ENCODE data around the gene ELMO1. TPM values are rescaled to one million over a fixed set of nuclear protein-coding genes. Genes with fewer than 3 reads are reported as not detected.
A peak's percentile ranks its signal among the peaks of the same experiment; 100 is the strongest.

Gene ELMO1
- total and polyA plus RNA-seq, 2 of the 13 experiments (the other 11 are each of a cell fraction or from before 2014, with no cell fraction given) = 0.11 to 0.17 TPM

DNA sequence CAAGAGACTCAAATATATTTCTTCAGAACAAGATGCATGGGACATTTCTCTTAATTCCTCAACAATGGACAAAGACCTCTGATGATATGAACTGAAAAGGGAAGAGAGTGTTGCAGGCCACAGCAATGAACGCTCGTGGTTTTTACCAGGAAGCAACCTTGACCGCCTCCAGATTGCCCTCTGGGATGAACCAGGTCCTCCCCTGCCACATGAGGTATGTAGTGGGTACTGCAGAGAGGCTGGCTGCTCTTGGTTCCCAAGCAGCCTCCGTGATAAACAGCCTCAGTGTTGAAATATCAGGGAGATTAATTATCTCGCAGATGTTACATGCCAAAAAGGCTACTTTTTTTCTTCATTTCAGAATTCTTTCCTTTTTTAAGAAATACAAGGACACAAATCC lies 338.8 kb downstream of the ELMO1 start (continued):
- peak; percentile 36; the same call in 1 of the 2 replicates for TF ChIP-seq SMC3 (IDR thresholded peaks at IDR 0.05; ENCODE audit: low read length)

DNA sequence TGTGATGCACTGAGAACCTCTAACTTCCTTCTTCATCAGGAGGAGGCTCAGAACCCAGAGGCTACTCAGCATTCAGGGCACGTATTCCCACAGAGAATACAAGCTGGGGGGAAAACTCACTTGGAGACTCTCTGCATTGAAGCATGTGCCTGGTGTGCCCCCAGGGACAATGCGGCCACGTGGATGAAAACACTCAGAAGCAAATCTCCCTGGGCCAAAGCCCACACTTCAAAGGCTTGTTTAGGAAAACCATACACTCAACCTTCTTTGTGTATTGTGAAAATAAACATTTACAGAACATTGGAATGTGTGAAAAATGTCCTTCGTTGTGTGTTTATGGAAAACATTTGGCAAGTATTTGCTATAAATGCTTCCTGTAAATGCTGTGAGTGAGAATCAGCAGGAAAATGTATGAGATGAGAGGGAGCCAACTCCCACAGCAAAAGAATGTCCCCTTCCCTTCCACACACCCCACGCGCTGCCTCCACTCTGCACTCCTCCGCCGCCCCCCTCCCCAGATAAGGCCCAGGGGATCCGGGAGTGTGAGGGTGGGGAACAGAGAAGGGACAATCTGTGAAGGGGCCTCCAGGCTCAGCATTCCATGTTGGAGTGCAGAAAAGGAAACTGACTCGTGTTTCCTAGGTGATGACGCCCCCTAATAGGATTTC lies 339.5 kb downstream of the ELMO1 start:
- Histone ChIP-seq H3K27ac (ENCODE audit: extremely low read length, insufficient read depth, low read length) (no peak overlapping the region), H3K79me2 (ENCODE audit: insufficient read depth, low read length) (no peaks in the 10 kb centered on the region), H3K36me3 (replicated peaks in 1 of 2; ENCODE audit: control insufficient read depth in 1 of 2, insufficient read depth in 2 of 2, low read length in 2 of 2) (no peaks in the 10 kb centered on the region), H3K9ac (ENCODE audit: insufficient read depth, low read depth, low read length) (no peak overlapping the region), H3K4me2 (ENCODE audit: low read depth, low read length) (peak overlapping the region; percentile 24; the same call in 1 of the 2 replicates), H3K27me3 (ENCODE audit: control insufficient read depth in 1 of 2, insufficient read depth in 2 of 2, low read length in 2 of 2) (0 out of 5 replicates have a peak, but pooled peaks cover 0 to 1% of the 10 kb centered on the region in 2 experiments), H3K4me3 (replicated peaks in 1 of 3; ENCODE audit: insufficient read depth in 1 of 3, low read depth in 2 of 3, low read length in 3 of 3) (no peak overlapping the region), H4K20me1 (ENCODE audit: insufficient read depth, low read length) (no peaks in the 10 kb centered on the region), H3K9me3 (ENCODE audit: low read length) (no peaks in the 10 kb centered on the region), H3K4me1 (ENCODE audit: insufficient read depth, low read length) (peaks cover 31% of the 10 kb centered on the region), H2AFZ (ENCODE audit: low read length) (no peak overlapping the region)
- no TSS peak for BruUV-seq (replicated peaks)
- POLR2A ChIA-PET = no interaction called here
- intact Hi-C loops (cut with micrococcal nuclease; ENCODE audit: unreplicated experiment) (loop anchor here (5.0 to 10.0 kb wide), 2 partner anchors 37 to 66 kb away; no protein-coding TSS in a partner anchor), in situ Hi-C loops (cut with HindIII; ENCODE audit: extremely low pct_ligation_motif_present, low pct_unique_long_range_greater_than_20kb) (no loop called here)
- CTCF ChIA-PET (ENCODE audit: low intra/inter-chr PET ratio, low total read pairs) = no interaction called here
- ATAC-seq (peak; percentile 36), FAIRE-seq (no peak), DNase-seq (ENCODE audit: low spot score) (peak; percentile 28)
- 38% methylated on average over 8 of the region's 11 CpGs for WGBS (ENCODE audit: low lambda C conversion rate)
- TF ChIP-seq HHEX (CRISPR knock-in tag; IDR thresholded peaks at IDR 0.05) (peak; percentile 88), ZNF510 (CRISPR knock-in tag; IDR thresholded peaks at IDR 0.05; ENCODE audit: low read depth) (no peak), MAZ (IDR thresholded peaks at IDR 0.05; ENCODE audit: borderline replicate concordance, low read depth, low read length) (no peak), MAZ (CRISPR knock-in tag; IDR thresholded peaks at IDR 0.05; ENCODE audit: low read depth) (no peak), GATAD2A (CRISPR knock-in tag; IDR thresholded peaks at IDR 0.05) (0 out of 2 replicates have a peak, but pooled peaks have one; percentile 28), SOX5 (CRISPR knock-in tag; IDR thresholded peaks at IDR 0.05; ENCODE audit: borderline replicate concordance) (peak; percentile 80), TAF1 (CRISPR knock-in tag; IDR thresholded peaks at IDR 0.05) (no peak), TBX2 (CRISPR knock-in tag; IDR thresholded peaks at IDR 0.05; ENCODE audit: borderline replicate concordance) (peak; percentile 49; the same call in 1 of the 2 replicates), BHLHE40 (IDR thresholded peaks at IDR 0.05; ENCODE audit: low read length) (0 out of 2 replicates have a peak, but pooled peaks have one; percentile 33), BCL6 (CRISPR knock-in tag; IDR thresholded peaks at IDR 0.05) (peak; percentile 39; the same call in 1 of the 2 replicates), ZFX (CRISPR knock-in tag; IDR thresholded peaks at IDR 0.05; ENCODE audit: low read depth) (0 out of 2 replicates have a peak, but pooled peaks have one; percentile 9), MATR3 (CRISPR knock-in tag; IDR thresholded peaks at IDR 0.05) (no peak), TEAD3 (CRISPR knock-in tag; optimal IDR thresholded peaks at IDR 0.05; ENCODE audit: borderline replicate concordance) (peak; percentile 44)
- TF ChIP-seq, protein P1, sequence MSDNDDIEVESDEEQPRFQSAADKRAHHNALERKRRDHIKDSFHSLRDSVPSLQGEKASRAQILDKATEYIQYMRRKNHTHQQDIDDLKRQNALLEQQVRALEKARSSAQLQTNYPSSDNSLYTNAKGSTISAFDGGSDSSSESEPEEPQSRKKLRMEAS (IDR thresholded peaks at IDR 0.05) = peak; percentile 59; the same call in 1 of the 2 replicates
- TF ChIP-seq, protein P2, sequence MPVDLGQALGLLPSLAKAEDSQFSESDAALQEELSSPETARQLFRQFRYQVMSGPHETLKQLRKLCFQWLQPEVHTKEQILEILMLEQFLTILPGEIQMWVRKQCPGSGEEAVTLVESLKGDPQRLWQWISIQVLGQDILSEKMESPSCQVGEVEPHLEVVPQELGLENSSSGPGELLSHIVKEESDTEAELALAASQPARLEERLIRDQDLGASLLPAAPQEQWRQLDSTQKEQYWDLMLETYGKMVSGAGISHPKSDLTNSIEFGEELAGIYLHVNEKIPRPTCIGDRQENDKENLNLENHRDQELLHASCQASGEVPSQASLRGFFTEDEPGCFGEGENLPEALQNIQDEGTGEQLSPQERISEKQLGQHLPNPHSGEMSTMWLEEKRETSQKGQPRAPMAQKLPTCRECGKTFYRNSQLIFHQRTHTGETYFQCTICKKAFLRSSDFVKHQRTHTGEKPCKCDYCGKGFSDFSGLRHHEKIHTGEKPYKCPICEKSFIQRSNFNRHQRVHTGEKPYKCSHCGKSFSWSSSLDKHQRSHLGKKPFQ (CRISPR knock-in tag; IDR thresholded peaks at IDR 0.05; ENCODE audit: insufficient replicate concordance) = no peak
- TF ChIP-seq, protein P3, sequence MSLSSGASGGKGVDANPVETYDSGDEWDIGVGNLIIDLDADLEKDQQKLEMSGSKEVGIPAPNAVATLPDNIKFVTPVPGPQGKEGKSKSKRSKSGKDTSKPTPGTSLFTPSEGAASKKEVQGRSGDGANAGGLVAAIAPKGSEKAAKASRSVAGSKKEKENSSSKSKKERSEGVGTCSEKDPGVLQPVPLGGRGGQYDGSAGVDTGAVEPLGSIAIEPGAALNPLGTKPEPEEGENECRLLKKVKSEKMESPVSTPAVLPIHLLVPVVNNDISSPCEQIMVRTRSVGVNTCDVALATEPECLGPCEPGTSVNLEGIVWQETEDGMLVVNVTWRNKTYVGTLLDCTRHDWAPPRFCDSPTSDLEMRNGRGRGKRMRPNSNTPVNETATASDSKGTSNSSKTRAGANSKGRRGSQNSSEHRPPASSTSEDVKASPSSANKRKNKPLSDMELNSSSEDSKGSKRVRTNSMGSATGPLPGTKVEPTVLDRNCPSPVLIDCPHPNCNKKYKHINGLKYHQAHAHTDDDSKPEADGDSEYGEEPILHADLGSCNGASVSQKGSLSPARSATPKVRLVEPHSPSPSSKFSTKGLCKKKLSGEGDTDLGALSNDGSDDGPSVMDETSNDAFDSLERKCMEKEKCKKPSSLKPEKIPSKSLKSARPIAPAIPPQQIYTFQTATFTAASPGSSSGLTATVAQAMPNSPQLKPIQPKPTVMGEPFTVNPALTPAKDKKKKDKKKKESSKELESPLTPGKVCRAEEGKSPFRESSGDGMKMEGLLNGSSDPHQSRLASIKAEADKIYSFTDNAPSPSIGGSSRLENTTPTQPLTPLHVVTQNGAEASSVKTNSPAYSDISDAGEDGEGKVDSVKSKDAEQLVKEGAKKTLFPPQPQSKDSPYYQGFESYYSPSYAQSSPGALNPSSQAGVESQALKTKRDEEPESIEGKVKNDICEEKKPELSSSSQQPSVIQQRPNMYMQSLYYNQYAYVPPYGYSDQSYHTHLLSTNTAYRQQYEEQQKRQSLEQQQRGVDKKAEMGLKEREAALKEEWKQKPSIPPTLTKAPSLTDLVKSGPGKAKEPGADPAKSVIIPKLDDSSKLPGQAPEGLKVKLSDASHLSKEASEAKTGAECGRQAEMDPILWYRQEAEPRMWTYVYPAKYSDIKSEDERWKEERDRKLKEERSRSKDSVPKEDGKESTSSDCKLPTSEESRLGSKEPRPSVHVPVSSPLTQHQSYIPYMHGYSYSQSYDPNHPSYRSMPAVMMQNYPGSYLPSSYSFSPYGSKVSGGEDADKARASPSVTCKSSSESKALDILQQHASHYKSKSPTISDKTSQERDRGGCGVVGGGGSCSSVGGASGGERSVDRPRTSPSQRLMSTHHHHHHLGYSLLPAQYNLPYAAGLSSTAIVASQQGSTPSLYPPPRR (CRISPR knock-in tag; IDR thresholded peaks at IDR 0.05; ENCODE audit: borderline replicate concordance) = peak; percentile 73; the same call in 1 of the 2 replicates

All from HepG2 (cell line).